SK-N-MC (cell line): ENCODE measurements around the gene MED7.
"Not testable (repeated sequence)": the region's sequence is repeated elsewhere in the genome, so short reads cannot be mapped to it uniquely, and the experiment has no call there.

ENCODE experiments used
- DNase-seq: peaks from one replicate; pipeline ENCODE4 v3.0.0-alpha.2; 2011; ENCODE audit warnings: low read depth, low spot score
- H3K27ac ChIP-seq: fragments of 200-600 bp; sonication (generic); 2 replicates; pipeline ENCODE4 v1.5.1; 2016; ENCODE audit warnings: mixed run types
- H3K36me3 ChIP-seq: fragments of 200-600 bp; sonication (generic); 2 replicates; pipeline ENCODE4 v1.6.1; 2017; ENCODE audit warnings: antibody characterized with exemption, low read length, mixed read lengths; ENCODE audit not compliant: insufficient read depth
- H3K4me3 ChIP-seq: fragments of 200-600 bp; sonication (generic); 2 replicates; pipeline ENCODE4 v1.5.1; 2016
- H3K9ac ChIP-seq: fragments of 200-600 bp; sonication (generic); 2 replicates; pipeline ENCODE4 v1.8.0; 2017; ENCODE audit warnings: mixed run types, mixed read lengths; ENCODE audit not compliant: insufficient read length
- H3K9me3 ChIP-seq: fragments of 200-600 bp; sonication (generic); 2 replicates; pipeline ENCODE4 v1.6.1; 2017; ENCODE audit warnings: low read depth, mild to moderate bottlenecking, antibody characterized with exemption, low read length, moderate library complexity, mixed read lengths
- EZH2 ChIP-seq: fragments of 200-600 bp; sonication (generic); IDR thresholded peaks from one replicate; pipeline ENCODE4 v1.6.1; 2017; ENCODE audit warnings: antibody characterized with exemption
- FOXP2 ChIP-seq: optimal IDR thresholded peaks from 2 replicates; pipeline ENCODE3; 2011; ENCODE audit warnings: mild to moderate bottlenecking, moderate library complexity; ENCODE audit not compliant: insufficient read depth; ENCODE audit errors: extremely low read length, control extremely low read depth
- POLR2AphosphoS5 ChIP-seq: IDR thresholded peaks from 2 replicates; pipeline ENCODE4 v1.6.1; 2012; ENCODE audit warnings: mild to moderate bottlenecking, low read depth, low read length, borderline replicate concordance

Gene MED7

GRCh38 chr5:157142317-157143126 is at the start of gene MED7:
TSS of gene MED7 (minus strand) at chr5:157142865. CDS start at chr5:157139431, 3,434 bp downstream.
- peak; percentile 98 for DNase-seq
- Histone ChIP-seq H3K27ac (peak within 1 kb of the TSS; percentile 95), H3K4me3 (peak within 1 kb of the TSS; percentile 92), H3K36me3 (peaks cover 18% of the 10 kb centered on the region), H3K9me3 (no peaks in the 10 kb centered on the region), H3K9ac (peak within 1 kb of the TSS; percentile 94)
- TF ChIP-seq FOXP2 (no peak), POLR2AphosphoS5 (peak; percentile 90), EZH2 (no peak)

GRCh38 chr5:157189223-157189622 is 46.6 kb upstream of the MED7 start:
- H3K4me3 ChIP-seq: no peak overlapping the region
- H3K27ac ChIP-seq: no peak overlapping the region
- DNase-seq: no peak
- no peak overlapping the region for H3K9ac ChIP-seq
- H3K36me3 ChIP-seq: no peaks in the 10 kb centered on the region
- TF ChIP-seq EZH2 (no peak), FOXP2 (no peak), POLR2AphosphoS5 (no peak)
- H3K9me3 ChIP-seq: no peaks in the 10 kb centered on the region

- Histone ChIP-seq H3K27ac (no peak overlapping the region), H3K36me3 (no peaks in the 10 kb centered on the region), H3K4me3 (no peak overlapping the region), H3K9me3 (no peaks in the 10 kb centered on the region), H3K9ac (no peak overlapping the region)
- TF ChIP-seq EZH2 (no peak), FOXP2 (no peak), POLR2AphosphoS5 (no peak)
- no peak for DNase-seq
These were observed 45.6 kb upstream of the MED7 start for GRCh38 chr5:157188270-157188669.

GRCh38 chr5:157187046-157187754 is 44.5 kb upstream of the MED7 start:
- Histone ChIP-seq H3K36me3 (no peaks in the 10 kb centered on the region), H3K27ac (no peak overlapping the region), H3K4me3 (no peak overlapping the region), H3K9me3 (no peaks in the 10 kb centered on the region), H3K9ac (no peak overlapping the region)
- no peak for DNase-seq
- no peak for TF ChIP-seq POLR2AphosphoS5
- TF ChIP-seq FOXP2: no peak
- TF ChIP-seq EZH2: no peak

GRCh38 chr5:157186309-157187045 is 43.8 kb upstream of the MED7 start:
- no peak overlapping the region for H3K4me3 ChIP-seq
- H3K36me3 ChIP-seq: no peaks in the 10 kb centered on the region
- no peak overlapping the region for H3K27ac ChIP-seq
- H3K9me3 ChIP-seq: no peaks in the 10 kb centered on the region
- TF ChIP-seq POLR2AphosphoS5: no peak
- no peak for TF ChIP-seq FOXP2
- TF ChIP-seq EZH2: no peak
- no peak overlapping the region for H3K9ac ChIP-seq
- no peak for DNase-seq

- H3K36me3 ChIP-seq, H3K27ac ChIP-seq, H3K9me3 ChIP-seq, H3K9ac ChIP-seq, DNase-seq, H3K4me3 ChIP-seq: not testable (repeated sequence)
These were observed 42.5 kb upstream of the MED7 start for GRCh38 chr5:157185122-157185521.

GRCh38 chr5:157184117-157184670 is 41.5 kb upstream of the MED7 start:
- DNase-seq: no peak
- H3K9ac ChIP-seq: no peak overlapping the region

GRCh38 chr5:157182143-157182757 is 39.6 kb upstream of the MED7 start:
- no peaks in the 10 kb centered on the region for H3K36me3 ChIP-seq
- H3K4me3 ChIP-seq: no peak overlapping the region
- TF ChIP-seq EZH2: no peak
- TF ChIP-seq POLR2AphosphoS5: no peak
- TF ChIP-seq FOXP2: no peak
- DNase-seq: no peak
- no peaks in the 10 kb centered on the region for H3K9me3 ChIP-seq
- no peak overlapping the region for H3K27ac ChIP-seq
- no peak overlapping the region for H3K9ac ChIP-seq

More at GRCh38 chr5:157184117-157184670, 41.5 kb upstream of the MED7 start:
- H3K9me3 ChIP-seq: no peaks in the 10 kb centered on the region
- H3K27ac ChIP-seq: no peak overlapping the region
- TF ChIP-seq FOXP2 (no peak), EZH2 (no peak), POLR2AphosphoS5 (no peak)
- H3K4me3 ChIP-seq: no peak overlapping the region
- H3K36me3 ChIP-seq: no peaks in the 10 kb centered on the region
